ENCODE results near the gene HYAL3. TPM values are rescaled to one million over a fixed set of nuclear protein-coding genes. Genes with fewer than 3 reads are reported as not detected.
A peak's percentile ranks its signal among the peaks of the same experiment; 100 is the strongest.
"Not testable (repeated sequence)": the region's sequence is repeated elsewhere in the genome, so short reads cannot be mapped to it uniquely, and the experiment has no call there.

HYAL3 gene
- polyA plus RNA-seq, 3 donors = 3.4 to 5.8 (median 4.9) TPM

GRCh38 chr3:50272911-50273688, 26.1 kb downstream of the HYAL3 start:
- peaks cover 51 to 66% (median 64%) of the 10 kb centered on the region in 3 donors for H3K27me3 Mint-ChIP-seq (ENCODE audit: low read depth in 3 of 3)
- intact Hi-C loops (cut with micrococcal nuclease) = loop anchor here (1.0 to 5.0 kb wide), 5 partner anchors 46 to 152 kb away; no protein-coding TSS in a partner anchor

DNA sequence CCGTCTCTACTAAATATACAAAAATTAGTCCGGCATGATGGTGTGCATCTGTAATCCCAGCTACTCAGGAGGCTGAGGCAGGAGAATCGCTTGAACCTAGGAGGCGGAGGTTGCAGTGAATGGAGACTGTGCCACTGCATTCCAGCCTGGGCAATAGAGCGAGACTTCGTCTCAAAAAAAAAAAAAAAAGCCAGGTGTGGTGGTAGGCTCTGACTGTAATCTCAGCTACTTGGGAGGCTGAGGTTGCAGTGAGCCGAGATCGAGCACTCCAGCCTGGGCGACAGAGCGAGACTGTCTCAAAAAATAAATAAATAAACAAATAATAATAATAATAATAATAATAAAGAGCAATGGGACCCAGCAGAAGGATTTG, 26.7 kb downstream of the HYAL3 start:
- not testable (repeated sequence) for H3K4me2 ChIP-seq (replicated peaks; ENCODE audit: extremely low read depth, low read length, poor library complexity, severe bottlenecking); H2AFZ ChIP-seq (ENCODE audit: insufficient read depth, low read depth, low read length, poor library complexity, severe bottlenecking); H3K36me3 ChIP-seq (replicated peaks in 1 of 2; ENCODE audit: control insufficient read depth in 1 of 2, insufficient read depth in 2 of 2, low read length in 2 of 2); H3K27ac Mint-ChIP-seq; H3K4me3 ChIP-seq (replicated peaks in 1 of 3; ENCODE audit: low read depth in 2 of 3, low read length in 3 of 3); H3K36me3 Mint-ChIP-seq; H3K79me2 ChIP-seq (ENCODE audit: insufficient read depth, low read length); H3K27ac ChIP-seq (ENCODE audit: low read depth in 1 of 2, low read length in 2 of 2); H3K4me3 Mint-ChIP-seq; H4K20me1 ChIP-seq (ENCODE audit: insufficient read depth, low read length); DNase-seq; H3K9ac ChIP-seq (ENCODE audit: insufficient read depth, low read length, poor library complexity, severe bottlenecking)
- intact Hi-C loops (cut with micrococcal nuclease) = loop anchor here (2.0 to 5.0 kb wide), 2 partner anchors 150 to 152 kb away; no protein-coding TSS in a partner anchor
- Histone ChIP-seq H3K9me3 (replicated peaks in 1 of 2; ENCODE audit: control insufficient read depth in 1 of 2, insufficient read depth in 1 of 2, low read length in 2 of 2) (peaks cover 3 to 11% of the 10 kb centered on the region in 2 donors), H3K4me1 (ENCODE audit: control insufficient read depth in 1 of 2, insufficient read depth in 2 of 2, low read length in 2 of 2) (peaks cover 16 to 34% of the 10 kb centered on the region in 2 donors), H3K27me3 (ENCODE audit: control insufficient read depth in 2 of 2, insufficient read depth in 2 of 2, low read length in 2 of 2) (peaks cover 24 to 48% of the 10 kb centered on the region in 2 donors)
- Mint-ChIP-seq H3K4me1 (peaks cover 26% of the 10 kb centered on the region), H3K9me3 (peaks cover 0 to 18% (median 13%) of the 10 kb centered on the region in 7 donors), H3K27me3 (ENCODE audit: low read depth in 3 of 3) (peaks cover 52 to 66% (median 64%) of the 10 kb centered on the region in 3 donors)
- no CpG with 5 or more reads among the region's 10 CpGs for WGBS (ENCODE audit: insufficient coverage)

More at GRCh38 chr3:50272911-50273688, 26.1 kb downstream of the HYAL3 start:
- Histone ChIP-seq H2AFZ (ENCODE audit: insufficient read depth, low read depth, low read length, poor library complexity, severe bottlenecking) (peak overlapping the region; percentile 79), H3K36me3 (replicated peaks in 1 of 2; ENCODE audit: control insufficient read depth in 1 of 2, insufficient read depth in 2 of 2, low read length in 2 of 2) (no peaks in the 10 kb centered on the region), H3K79me2 (ENCODE audit: insufficient read depth, low read length) (no peaks in the 10 kb centered on the region), H3K27me3 (ENCODE audit: control insufficient read depth in 2 of 2, insufficient read depth in 2 of 2, low read length in 2 of 2) (peaks cover 24 to 47% of the 10 kb centered on the region in 2 donors), H4K20me1 (ENCODE audit: insufficient read depth, low read length) (peaks cover under 1% of the 10 kb centered on the region), H3K27ac (ENCODE audit: low read depth in 1 of 2, low read length in 2 of 2) (peak overlapping the region in 1 of 2 donors; percentile 20), H3K4me3 (replicated peaks in 1 of 3; ENCODE audit: low read depth in 2 of 3, low read length in 3 of 3) (peak overlapping the region; percentile 16 to 72 (median 32)), H3K9me3 (replicated peaks in 1 of 2; ENCODE audit: control insufficient read depth in 1 of 2, insufficient read depth in 1 of 2, low read length in 2 of 2) (peaks cover 3 to 11% of the 10 kb centered on the region in 2 donors), H3K4me1 (ENCODE audit: control insufficient read depth in 1 of 2, insufficient read depth in 2 of 2, low read length in 2 of 2) (peaks cover 16 to 34% of the 10 kb centered on the region in 2 donors), H3K9ac (ENCODE audit: insufficient read depth, low read length, poor library complexity, severe bottlenecking) (peak overlapping the region; percentile 54), H3K4me2 (replicated peaks; ENCODE audit: extremely low read depth, low read length, poor library complexity, severe bottlenecking) (peak overlapping the region; percentile 82)
- TF ChIP-seq CTCF (IDR thresholded peaks at IDR 0.05) = peak; percentile 96
- Mint-ChIP-seq H3K27ac (peak overlapping the region in 4 of 7 donors; percentile 43 to 86 (median 77)), H3K9me3 (peaks cover 0 to 18% (median 13%) of the 10 kb centered on the region in 7 donors), H3K4me3 (peak overlapping the region; percentile 82 to 93), H3K4me1 (peaks cover 26% of the 10 kb centered on the region), H3K36me3 (peaks cover 6 to 8% of the 10 kb centered on the region in 2 donors)
- WGBS (ENCODE audit: insufficient coverage) = 4% methylated on average over 54 of the region's 61 CpGs
- peak; percentile 81 to 87 (median 85) for DNase-seq

All from CD14-positive monocyte (primary cell).